Peyer's patch (tissue), 4 donors: ENCODE data around the gene ALG9.

Source experiments
- CTCF ChIP-seq, 6 experiments: fragments of 450-650 bp in 4 of 6; fragments of 200-600 bp in 2 of 6; sonication (generic) in 1 of 6; IDR thresholded peaks; one replicate each; pipeline ENCODE4 v1.5.1; 2017 to 2019; ENCODE audit warnings: antibody characterized with exemption in 6 of 6, mild to moderate bottlenecking in 3 of 6, moderate library complexity in 1 of 6
- POLR2A ChIP-seq, 2 donors: fragments of 450-650 bp; IDR thresholded peaks; one replicate each; pipeline ENCODE4 v1.5.1; 2017; ENCODE audit warnings: antibody characterized with exemption in 2 of 2, mild to moderate bottlenecking in 2 of 2, moderate library complexity in 2 of 2

- TF ChIP-seq CTCF (IDR thresholded peaks at IDR 0.05) (no peak), POLR2A (IDR thresholded peaks at IDR 0.05) (no peak)
These were observed 96.2 kb downstream of the ALG9 start for GRCh38 chr11:111774955-111775710.
